Stromal cell of bone marrow (primary cell): Measurements from ENCODE around the gene APOLD1.
"Not testable (repeated sequence)": the region's sequence is repeated elsewhere in the genome, so short reads cannot be mapped to it uniquely, and the experiment has no call there.

Source experiments
- DNase-seq: peaks from one replicate; pipeline ENCODE4 v3.0.0-alpha.2; 2012; ENCODE audit warnings: low read depth

The APOLD1 gene, protein sequence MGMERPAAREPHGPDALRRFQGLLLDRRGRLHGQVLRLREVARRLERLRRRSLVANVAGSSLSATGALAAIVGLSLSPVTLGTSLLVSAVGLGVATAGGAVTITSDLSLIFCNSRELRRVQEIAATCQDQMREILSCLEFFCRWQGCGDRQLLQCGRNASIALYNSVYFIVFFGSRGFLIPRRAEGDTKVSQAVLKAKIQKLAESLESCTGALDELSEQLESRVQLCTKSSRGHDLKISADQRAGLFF

DNA sequence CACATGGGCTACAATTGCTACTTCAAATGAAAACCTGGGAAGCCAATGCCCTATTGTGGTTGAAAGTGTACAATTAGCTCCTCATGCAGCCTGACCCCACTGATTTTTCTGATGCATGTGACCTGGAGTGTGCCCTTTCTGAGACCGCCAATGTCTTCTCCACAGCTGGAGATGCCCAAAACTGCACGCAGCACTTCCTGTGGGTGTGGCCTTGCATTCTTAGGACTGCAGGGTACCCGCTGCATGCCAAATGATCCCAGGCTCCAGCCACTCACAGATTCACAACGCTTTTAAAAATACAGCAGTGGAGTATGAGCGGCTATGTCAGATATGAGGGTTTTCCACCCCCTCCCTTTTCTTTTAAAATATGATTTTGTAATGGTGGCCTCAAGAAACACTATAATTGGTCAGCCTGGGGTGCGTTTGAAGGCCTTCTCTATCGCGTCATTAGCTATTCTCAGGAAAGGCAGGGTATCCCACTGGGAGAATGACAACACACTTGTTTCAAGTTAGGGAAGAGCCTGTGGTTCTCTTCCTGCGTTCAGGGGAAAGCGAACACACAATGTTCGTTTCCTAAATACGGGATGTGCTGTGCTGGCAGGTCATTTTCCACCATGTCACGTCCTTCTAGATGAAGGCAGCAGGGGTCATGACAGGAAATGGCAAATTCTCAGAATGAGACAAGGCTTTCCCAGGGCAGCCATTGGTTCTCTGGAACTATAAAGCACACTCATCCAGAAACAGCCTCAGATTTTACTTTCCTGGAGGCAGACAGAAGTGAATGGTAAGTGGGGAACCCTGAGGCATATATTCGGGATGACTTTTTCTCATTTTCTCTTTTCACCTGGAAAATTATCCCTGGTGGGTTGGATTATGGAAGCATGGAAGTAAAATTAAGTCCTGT is at the start of gene APOLD1:
Gene APOLD1, plus strand, starts transcription at position 749 of the 904 bp plus-strand sequence. Its CDS starts 33 bp downstream, at position 782.
- no peak for DNase-seq

DNA sequence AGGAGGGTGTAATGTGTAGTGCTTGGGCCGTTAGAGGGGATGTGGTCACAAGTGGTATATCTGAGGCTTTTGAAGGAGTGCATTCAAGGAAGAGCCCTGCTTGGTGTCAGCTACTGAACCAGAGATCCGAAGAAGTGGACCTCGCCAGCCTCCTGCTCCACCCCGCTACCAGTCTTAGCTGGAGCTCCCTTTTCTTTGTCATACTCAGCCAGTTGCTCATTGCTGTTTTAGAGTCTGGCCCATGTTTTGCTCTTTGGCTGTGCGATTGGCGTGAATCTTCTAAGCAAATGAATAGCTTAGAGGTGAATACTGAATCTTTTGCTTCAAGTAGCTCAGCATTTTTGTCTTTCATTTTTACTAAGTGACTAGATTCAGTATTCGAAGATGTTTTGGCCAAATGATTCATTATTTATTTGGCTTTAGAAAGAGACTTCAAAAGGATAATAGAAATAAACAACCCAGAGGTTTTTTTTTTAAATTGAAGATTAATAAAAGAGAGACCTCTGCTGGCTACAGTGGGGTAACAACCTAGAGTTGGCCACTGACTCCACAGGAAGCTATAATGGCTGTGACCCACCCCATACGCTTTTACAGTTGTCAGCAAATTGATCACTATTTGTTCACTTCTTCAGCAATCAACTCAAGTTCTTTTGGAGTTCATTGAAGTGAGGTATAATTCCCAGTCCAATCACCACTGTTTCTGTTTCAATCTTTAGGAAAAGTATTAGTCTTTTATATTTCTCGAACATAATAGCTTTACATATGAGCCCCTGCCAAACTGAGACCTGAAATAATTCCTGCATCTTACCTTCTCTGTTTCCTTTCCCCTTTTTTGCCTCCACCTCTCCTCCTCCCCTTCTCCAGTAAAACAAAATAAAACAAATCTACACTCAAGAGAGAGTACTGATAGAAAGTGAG is 48.4 kb upstream of the APOLD1 start:
- DNase-seq, result no peak

DNA sequence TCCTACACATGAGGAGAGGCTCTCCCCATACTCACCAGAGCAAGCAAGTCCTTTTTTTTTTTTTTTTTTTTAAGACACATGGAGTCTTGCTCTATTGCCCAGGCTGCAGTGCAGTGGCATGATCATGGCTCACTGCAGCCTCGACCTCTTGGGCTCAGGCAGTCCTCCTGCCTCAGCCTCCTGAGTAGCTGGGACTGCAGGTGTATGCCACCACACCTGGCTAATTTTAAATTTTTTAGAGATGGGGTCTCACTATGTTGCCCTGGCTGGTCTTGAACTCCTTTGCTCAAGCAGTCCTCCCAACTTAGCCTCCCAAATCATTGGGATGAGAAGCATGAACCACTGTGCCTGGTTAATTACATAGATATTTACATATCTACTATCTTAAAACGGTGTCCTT is 47.3 kb upstream of the APOLD1 start:
- not testable (repeated sequence) for DNase-seq

DNA sequence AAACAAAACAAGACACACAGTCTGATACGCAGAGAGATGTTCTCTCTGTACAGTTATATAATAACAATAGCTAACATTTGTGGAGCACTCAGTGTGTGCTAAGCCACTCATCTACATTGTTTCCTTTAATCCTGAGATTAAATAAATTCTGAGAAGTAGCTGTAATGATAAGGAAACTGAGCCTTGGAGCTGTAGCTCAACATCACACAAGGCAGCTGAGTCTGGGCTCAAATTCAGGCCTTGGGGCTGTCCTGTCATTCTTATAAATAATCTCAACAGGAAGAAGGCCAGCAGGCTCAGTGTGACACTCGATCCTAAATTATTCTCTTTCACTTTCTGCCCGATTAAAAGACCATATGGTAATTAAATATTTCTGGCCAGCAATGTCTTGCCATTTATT is 43.8 kb upstream of the APOLD1 start:
- DNase-seq, result no peak

DNA sequence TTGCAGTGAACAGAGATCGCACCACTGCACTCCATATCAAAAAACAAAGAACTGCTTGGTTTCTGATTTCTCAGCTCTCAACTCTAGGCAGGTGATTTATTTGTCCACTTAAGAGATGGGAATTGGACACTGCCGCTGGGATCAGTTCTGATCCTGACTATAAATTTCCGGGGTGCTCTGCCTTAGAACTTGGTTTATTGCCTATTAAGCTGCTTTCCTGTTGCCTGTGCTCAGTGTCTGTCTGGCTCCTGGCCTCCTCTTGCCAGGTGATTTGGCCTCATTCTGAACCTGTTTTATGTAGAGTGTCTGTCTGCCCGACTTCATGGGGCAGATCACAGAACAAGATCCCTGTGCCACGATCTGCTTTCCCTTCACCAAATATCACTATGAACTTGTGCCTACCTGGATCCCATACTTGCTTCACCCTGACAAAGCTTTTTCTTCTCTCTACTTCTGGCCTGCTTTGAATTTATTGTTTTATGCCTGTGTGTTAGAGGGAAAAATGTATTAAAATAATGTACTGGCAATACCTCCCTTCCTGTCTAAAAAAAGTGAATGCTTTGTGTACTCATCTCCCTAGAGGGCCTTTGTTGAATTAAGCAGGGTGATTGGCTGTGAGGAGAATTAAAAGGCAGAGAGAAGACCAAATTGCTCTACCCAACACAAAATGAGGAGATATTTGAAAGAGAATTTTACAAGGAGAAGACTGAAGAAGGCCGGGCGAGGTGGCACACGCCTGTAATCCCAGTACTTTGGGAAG is 40.7 kb upstream of the APOLD1 start:
- no peak for DNase-seq

DNA sequence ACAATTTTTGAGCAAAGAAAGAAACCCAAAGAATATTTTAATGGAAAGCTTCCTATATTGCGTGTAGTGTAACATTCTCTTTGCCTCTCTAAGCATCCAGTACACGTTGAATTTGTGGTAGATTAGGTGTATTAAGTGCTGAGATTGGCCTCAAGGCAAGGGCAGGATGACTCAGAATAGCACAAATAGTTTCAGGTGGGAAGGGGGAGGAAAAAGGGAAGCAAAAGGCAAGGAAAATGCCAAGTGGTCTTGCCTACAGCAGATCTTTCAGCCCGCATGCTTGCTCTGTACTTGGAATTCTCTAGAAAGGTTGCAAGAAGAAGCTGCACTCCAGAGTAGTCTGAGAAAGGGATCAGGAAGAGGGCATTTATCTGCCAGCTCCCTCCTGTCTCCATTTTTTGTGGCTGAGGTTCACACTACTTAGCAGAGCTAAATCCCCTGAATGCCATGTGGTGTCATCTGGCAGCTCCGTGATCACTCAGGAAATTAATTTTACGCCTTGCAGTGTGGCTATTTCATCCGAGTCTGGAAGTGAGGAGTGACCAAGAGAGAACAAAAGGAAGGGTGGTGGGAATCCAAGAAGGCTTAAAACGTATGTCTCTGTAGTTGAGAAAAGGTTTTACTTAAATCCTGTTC is 39.8 kb upstream of the APOLD1 start:
- DNase-seq, result no peak

DNA sequence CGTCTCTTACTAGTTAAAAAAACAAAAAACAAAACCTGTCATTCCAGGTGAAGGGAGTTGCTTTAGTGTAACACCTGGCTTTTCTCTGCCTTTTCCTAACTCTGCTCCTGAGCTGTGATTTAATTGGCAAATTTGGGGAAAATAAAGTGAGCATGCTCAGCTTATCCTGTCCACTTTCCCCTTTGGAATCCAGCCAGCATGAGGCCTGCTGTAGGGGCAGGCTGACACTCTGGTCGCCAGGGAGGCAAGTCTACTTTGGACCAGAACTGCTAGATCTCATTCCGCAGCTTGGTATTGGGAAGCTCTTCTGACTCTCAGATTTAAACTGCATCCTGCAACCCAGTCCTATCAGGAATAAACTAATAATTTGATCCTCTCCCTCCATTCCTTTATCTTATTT is 38.2 kb upstream of the APOLD1 start:
- no peak for DNase-seq

DNA sequence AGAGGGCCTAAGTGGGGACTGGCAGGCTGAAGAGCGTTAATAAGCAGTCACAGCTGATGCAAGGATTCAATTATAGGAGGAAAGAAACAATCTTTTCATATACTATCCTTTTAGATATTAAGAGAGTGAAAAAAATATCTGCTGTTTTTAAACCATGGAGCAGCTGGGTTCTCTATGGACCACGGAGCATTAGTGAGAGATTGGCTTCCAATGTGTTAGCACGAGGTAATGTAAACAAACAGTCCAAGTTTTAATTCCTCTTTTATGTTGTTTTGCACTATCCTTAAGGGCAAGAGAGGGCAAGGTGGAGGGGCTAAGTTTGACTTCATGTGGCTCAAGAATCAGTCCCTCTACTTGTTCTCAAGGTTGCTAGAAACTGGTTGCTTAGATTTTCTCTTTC is 37.4 kb upstream of the APOLD1 start:
- DNase-seq, result no peak

DNA sequence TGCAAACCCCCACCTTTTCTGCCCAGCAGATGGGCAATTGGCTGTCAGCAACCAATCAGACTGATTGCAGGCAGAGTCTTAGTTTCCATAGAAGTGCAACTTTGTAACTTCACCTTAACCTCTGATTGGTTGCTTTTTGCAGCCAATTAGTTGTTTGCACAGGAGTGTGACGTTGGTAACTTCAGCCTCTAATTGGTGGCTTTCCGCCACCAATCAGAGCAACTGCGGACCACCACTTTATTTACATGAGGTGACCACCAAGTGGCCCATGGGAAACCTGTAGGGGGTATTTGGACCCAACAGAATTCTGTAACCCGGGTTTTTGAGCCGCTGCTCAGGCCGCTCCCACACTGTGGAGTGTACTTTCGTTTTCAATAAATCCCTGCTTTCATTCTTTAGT is 36.0 kb upstream of the APOLD1 start:
- peak; percentile 94 for DNase-seq

DNA sequence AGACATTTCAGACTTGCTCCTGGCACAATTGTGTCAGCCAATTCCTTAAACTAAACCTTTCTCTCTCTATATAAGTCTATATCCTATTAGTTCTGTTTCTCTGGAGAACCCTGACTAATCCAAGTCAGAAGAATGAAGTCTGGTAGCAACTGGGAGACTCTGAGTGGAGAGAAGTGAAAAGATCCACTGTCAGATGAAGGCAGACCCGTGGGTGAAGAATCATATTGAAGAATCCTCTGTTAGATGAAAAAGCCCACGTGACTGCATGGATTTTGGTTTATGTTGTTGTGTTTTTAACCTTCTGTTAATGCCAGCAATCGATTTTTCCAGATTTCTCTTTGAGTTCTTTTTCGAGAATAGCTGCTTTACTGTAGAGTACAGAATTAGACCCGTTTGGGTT is 29.5 kb upstream of the APOLD1 start:
- DNase-seq, result no peak

DNA sequence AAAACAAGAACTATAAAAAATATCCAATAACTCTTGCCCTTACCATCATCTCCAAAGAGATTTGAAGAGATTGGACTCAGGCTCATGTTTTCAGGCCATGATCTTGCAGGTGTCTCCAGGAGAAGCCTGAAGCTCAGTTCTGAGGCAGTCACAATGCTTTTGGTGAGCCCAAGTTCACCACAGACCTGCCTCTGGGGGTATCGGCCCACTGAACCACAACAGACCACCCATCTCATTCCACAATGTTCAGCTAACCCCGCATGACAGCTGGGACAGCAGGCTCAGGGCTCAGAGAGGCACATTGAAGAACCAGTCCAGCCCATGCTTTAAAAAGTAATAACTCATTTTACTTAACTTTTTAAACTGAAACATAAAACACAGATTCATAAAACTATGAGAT is 28.3 kb upstream of the APOLD1 start:
- DNase-seq, result no peak

DNA sequence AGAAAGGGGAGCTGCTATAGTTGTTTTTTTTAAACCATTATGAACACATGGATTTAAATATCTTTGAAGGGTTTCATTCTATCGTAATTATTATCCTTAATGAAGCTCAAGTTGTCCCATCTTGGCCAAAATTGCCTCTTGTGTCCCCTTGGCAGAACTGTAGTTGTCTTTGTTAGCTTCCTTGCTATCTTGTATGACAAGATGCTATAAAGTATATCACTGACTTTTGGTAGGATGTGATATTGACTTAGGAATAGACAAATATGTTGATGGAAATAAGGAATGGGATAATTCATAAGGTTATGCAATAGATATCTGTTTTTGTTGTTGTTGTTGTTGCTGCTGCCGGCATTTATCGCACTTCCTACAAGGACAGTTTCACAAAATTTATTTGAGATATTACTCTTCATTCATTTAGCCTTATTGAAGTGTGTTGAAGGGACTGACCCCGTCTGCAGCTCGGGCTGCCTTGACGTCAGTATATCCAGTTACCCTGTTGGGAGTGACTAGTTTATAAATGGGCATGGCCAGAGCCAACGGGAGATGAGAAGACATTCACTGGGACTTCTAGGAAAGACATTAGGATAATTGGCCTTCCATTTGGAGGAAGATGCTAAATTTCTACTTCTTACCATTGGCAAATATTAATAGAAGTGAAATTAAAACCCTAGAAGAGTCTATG is 26.1 kb upstream of the APOLD1 start:
- DNase-seq, result no peak

DNA sequence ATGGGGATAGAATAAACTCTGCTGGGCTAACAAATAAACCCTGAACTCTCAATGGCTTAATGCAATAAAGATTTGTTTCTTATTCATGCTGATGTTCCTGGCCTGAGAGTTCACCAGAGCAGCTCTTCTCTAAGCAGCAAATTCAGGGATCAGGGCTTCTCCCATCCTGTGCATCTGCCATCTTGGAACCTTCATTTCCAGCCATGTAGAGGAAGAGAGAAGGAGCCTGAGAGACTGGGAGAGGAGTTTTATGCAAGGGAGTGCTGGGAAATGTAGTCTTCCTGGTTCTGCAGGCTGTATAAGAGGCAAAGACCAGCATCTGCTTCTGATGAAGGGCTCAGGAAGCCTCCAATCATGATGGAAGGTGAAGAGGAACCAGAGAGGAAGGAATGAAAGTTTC is 20.6 kb upstream of the APOLD1 start:
- no peak for DNase-seq

DNA sequence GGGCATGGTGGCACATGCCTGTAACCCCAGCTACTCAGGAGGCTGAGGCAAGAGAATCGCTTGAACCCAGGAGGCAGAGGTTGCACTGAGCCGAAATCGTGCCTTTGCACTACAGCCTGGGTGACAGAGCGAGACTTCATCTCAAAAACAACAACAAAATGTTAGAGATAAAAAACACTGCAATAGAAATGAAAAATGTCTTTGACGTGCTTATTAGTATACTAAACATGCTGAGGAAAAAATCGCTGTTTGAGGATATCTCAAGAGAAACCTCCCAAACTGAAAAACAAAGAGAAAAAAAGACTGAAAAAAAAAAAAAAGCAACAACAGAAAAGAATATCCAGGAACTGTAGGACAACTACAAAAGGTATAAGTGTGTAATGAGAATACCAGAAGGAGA is 15.2 kb upstream of the APOLD1 start:
- DNase-seq, result no peak

DNA sequence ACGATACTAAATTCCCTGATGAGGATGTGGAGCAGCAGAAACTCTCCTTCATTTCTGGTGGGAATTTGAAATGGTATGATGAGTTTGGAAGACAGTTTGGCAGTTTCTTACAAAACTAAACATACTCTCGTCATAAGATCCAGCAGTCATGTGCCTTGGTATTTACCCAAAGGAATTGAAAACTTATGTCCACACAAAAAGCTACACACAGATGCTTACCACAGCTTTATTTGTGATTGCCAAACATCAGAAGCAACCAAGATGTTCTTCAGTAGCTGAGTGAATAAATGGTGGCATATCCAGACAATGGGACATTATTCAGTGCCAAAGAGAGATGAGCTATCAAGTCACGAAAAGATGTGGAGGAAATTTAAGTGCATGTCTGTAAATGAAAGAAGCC is 10.7 kb upstream of the APOLD1 start:
- DNase-seq, result no peak

DNA sequence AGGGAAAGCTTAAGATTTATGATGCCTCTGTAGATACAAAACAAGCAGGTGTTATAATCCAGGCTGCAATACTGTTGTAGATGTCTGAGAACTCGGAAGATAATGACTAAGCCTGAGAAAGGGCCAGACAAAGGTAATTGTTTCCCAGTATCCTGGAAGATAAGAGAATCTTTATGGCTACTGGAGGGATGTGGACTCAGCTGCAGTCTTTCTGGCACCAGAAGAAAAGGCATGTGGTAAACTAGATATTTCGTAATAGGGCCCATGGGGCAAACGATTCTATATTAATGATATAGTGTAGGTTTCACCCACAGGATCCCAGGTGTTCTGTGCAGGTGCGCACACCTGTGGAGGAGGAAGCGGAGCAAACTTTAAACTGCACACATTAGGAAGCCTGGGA is 9.2 kb upstream of the APOLD1 start:
- no peak for DNase-seq

DNA sequence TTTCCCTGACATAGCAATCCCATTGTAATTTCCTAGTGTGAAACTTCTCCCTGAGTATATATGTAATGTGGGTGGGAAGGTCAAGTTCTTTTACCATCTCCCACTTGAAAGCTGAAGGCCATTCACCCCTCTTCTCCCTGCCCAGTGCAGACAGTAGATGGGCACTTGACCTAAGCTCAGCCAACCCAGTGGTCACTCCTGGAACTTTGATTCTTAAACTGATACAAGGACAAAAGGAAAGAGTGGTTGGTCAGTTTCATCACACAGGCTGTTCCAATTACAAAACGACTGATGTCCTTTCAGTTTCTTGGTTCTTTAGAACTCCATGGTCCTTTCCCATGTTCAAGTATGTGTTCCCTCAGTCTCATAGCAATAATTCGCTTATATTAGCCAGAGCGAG is 8.4 kb upstream of the APOLD1 start:
- DNase-seq, result no peak

DNA sequence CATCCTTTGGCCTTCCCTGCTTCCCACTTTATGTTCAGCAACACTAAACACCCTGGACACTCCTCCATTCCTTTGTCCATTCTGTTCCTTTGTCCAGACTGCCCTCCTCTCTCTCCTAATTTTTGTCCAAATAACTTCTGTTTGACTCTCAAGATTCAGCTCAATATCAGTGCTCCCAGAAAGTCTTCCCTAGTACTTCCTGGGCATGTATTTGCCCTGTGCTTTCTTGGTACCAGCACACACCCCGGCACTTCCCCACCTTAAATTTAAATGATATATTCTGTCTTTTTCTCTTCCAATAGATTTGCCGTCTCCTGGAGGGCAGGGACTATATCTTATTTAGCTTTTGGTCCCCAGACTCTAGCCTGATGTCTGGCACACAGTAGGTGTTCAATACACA is 6.5 kb upstream of the APOLD1 start:
- DNase-seq, result no peak

DNA sequence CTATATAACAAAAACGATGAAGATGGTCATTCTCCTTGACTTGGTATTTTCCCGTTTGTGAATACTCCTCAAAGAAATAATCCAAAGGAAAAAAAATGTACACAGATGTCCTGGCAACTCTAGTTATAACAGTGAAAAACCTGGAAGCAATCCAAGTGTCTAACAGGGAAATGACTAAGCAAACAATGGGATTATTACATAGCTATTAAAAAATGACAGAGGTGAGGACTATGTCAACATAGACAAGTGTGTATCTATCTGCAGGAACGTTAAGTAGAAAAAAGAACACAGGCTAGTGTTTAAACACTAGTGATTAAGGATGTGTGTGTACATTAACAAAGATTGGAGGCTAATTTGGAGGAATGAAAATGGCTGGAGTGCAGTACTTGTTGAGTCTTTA is 5.9 kb upstream of the APOLD1 start:
- DNase-seq, result peak; percentile 46

DNA sequence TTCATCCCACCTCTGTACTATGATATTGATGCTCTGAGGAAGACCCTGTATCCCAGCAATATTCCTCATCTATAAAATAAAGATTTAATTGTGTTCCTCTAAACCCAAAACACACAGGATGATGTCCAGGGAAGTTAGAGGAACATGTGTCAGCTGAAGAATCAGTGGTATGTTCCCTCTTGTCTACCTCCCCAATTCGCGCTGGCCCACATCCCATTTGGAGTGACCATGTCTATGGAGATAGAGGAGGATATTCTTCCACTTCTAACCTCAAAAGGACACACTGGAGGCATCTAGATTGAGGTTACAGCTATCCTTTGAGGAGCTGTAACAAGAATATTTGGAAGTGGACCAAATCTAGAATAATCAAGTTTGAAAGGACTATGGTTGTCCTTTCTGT is 1.3 kb upstream of the APOLD1 start:
- DNase-seq, result no peak

DNA sequence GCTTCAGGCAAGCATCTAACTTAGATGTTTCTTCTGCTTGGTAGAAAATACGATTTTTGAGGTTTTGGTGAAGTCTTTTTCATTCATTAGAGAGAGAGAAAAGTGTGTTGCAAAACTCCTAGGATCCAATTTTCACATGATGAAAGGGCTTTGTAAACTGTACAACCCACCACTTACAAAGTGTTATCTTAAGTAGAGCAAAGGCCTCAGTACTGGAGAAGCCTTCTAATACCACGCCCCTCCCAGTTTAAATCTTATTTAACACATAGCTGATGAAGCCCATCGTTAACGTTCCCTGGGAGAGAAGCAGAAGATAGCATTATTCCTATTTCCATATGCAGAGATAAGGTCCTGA is 869 bp downstream of the APOLD1 start:
- DNase-seq, result no peak
